NCI-H2107 treated with DMSO at 0.1 percent for 48 hours (cell line): ENCODE measurements around the gene SLC25A26.
"Not testable (repeated sequence)": the region's sequence is repeated elsewhere in the genome, so short reads cannot be mapped to it uniquely, and the experiment has no call there.

Experiments
- DNase-seq: peaks from one replicate; lab custom pipeline; 2025; ENCODE audit not compliant: unreplicated experiment; lab: John Stamatoyannopoulos, UW

SLC25A26 gene

DNA sequence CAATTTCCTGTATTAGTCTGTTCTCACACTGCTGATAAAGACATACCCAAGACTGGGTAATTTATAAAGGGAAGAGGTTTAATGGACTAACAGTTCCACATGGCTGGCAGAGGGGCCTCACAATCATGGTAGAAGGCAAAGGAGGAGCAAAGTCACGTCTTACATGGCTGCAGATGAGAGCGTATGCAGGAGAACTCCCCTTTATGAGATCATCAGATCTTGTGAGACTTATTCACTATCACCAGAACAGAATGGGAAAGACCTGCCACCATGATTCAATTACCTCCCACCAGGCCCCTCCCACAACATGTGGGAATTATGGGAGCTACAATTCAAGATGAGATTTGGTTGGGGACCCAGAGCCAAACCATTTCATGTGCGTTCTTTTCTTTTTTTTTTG is 5.3 kb downstream of the SLC25A26 start:
- DNase-seq: not testable (repeated sequence)

DNA sequence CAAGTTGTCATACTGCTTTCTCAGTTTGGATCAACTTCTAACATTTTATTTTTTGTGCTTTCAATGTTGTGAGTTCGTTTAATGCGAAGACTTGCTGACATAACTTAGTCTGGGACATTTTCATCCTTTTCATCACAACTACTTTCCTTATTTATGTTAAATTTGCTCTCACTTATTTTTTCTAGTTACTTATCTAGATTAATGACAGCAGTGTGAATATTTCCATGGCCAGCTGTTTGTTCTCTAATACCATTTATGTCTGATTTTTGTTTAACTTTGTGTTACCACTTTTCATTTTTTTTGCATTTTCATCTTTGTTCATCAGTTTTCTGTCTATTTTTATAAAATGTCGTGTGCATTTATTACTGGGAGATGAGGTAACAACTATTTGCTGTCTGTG is 6.2 kb downstream of the SLC25A26 start:
- no peak for DNase-seq

DNA sequence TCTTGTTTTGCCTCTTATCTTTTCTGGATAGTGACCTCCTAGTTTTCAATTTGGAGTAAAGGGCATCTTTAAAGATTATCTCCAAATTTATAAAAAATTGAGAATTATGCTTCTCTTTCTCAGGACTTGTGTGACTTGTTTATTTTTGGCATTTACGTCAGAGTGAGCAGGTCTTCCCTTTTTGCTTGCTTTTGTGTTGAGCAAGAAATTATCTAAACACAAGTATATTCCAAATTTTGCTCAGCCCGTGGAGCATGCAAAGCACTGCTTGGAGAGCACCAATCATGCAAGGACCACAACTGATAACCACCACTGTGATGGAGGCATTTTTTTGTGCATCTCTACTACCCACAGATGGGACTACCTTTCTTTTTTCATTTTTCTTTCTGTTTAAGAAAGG is 7.1 kb downstream of the SLC25A26 start:
- no peak for DNase-seq

DNA sequence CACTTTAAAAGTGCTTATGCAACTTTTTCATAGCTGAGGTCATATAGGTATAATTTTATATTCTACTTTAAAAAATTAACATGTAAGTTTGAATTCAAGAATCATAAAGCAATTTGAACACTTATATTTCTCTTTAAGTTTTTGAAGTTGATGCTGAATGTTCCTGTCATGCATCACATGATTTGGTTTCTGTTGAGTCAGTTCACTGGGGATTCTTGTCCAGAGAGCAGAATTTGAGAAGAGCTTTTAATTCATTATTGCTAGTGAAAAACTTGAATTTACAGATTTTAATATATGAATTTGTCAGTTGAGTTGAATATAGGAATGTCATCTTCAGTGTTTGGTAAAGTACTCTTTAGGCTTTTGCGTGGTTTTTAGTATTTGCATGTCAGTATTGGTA is 7.9 kb downstream of the SLC25A26 start:
- DNase-seq: no peak

GRCh38 chr3:66229931-66230330 is 9.1 kb downstream of the SLC25A26 start:
- DNase-seq: no peak

DNA sequence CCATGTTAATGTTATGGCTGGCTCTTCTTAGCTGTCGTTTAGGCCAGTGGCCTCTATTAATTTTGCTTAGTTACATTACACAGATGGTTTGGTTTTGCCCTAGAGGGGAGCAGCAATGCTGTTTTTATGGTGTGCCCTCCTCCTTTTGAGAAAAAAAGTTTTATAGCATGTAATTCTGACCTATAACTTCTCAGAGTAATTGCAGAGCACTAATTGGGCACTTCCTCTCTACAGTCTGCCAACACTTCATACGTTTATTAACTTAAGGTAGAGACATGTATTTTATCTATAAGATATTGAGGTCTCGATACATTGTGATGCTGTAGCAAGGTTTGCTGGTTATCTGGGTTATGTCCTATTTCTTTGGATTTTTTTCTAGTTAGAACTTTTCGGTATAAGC is 12.2 kb downstream of the SLC25A26 start:
- DNase-seq: no peak

- DNase-seq: no peak
These were observed 15.5 kb downstream of the SLC25A26 start for GRCh38 chr3:66236281-66236680.

DNA sequence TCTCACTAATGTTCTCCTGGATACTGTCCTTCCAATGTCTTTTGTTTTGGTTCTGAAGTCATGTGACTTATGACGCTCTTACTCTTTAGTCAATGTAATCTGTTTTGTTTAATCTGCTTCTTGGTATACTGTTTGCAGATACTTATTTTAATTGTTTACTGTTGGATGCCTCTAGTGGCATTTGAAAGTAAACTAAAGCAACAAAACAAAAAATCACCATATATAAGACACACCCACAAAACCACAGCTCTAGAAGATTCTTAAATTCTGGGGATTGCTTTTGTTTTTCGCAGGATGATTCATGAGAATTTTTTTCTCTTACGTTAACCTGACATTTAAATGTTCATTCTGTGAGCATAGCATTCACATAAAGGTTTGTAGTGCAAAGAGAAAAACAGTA is 16.8 kb downstream of the SLC25A26 start:
- DNase-seq: no peak

GRCh38 chr3:66239513-66240123 is 18.8 kb downstream of the SLC25A26 start:
- peak; percentile 81 for DNase-seq

DNA sequence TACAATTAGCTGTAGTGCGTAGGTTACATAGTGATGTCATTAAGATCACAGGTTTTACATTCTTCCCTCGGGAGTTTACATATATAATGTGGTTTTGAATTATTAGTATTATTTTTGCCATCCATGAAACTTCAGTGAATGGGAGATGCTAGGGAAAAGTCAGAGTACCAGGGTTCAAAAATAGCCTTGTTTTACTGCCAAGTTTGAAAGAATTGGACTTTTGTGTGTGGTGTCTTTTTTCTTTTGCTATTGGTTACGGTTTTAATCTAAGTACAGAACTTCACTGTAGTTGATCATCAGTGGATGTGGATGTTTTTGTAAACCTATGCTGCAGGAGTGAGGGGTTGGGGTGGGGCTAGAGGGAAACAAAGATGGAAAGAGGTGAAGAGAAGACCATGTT is 20.7 kb downstream of the SLC25A26 start:
- DNase-seq: no peak

DNA sequence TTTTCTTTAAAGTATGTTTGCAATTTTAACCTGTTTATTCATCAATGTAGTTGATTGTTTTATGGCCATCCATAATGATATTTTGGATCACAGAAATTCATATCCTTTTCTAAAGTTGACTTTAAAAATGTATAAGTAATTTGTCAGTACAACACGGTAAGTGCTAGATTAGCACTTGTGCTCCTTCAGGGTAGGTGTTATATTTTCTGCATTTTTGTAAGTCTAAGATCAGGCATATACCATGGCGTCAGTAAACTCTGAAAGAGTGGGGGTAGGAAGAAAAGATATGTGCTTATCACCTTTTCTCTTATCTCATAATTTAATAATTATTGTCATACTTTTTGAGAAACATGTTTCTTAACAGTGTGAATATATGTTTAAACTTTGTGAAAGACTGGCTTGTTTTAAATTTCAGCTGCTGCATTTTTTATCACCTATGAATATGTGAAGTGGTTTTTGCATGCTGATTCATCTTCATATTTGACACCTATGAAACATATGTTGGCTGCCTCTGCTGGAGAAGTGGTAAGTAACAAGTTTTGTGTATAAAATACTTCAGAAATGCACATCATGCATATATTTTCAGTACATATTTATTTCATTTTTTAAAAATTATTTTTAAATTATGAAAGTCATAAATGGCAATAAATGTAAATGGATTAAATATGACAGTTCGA is 22.1 kb downstream of the SLC25A26 start:
- no peak for DNase-seq

DNA sequence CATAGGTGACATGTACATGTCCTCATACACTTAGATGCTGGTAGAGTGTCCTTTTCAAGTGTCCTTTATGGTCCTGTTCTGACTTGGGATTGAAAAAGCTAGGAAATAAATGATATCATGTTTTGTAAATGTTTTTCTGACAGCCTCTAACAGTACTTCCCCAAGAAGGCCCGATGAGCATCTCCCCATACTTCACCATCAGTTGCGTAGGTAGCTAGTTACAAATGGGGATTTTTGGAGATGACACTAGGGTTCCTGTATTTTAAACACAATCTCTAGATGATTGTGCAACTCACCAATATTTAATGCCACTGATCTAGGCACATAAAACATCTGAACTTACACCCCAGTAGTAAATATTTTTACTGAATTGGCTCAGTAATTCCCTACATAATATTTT is 27.8 kb downstream of the SLC25A26 start:
- DNase-seq: no peak

GRCh38 chr3:66253790-66254620 is 33.2 kb downstream of the SLC25A26 start:
- DNase-seq: no peak

GRCh38 chr3:66255865-66256264 is 35.1 kb downstream of the SLC25A26 start:
- DNase-seq: no peak

DNA sequence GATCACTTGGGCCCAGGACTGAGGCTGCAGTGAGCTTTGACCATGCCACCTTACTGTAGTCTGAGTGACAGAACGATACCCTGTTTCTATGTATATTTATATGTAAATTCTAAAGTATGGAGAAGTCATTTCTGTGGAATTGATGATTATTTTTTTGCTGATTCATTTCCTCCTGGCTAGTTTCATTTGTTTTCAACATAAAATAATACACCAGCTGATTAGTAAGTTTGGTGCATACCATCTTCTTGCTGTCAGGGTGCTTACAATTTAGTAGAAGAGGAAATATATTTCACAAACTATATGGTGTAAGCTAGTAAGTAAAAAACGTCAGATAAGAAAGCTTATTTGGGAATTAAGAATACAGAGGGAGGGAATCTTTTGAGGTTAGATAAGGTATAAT is 36.0 kb downstream of the SLC25A26 start:
- no peak for DNase-seq

GRCh38 chr3:66259566-66260255 is 38.9 kb downstream of the SLC25A26 start:
- no peak for DNase-seq

DNA sequence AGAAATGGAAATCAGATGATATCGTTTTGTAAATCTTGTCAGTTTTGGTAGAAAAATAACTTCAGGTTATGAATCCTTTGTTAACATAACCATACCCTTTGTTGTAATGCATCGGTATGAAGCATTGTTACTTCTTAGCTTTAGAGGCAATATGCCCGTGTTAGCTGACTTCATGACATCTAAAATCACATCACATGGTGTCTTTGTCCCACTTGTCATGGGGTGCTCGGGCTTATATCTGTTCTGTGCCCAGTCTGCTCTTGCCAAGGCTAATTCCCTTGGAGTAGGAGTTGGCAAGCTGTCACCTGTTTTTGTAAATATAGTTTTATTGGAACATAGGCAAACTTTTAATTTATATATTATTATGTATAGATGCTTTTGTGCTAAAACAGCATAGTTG is 39.6 kb downstream of the SLC25A26 start:
- no peak for DNase-seq

- no peak for DNase-seq
These were observed 40.6 kb downstream of the SLC25A26 start for GRCh38 chr3:66261355-66261754.

GRCh38 chr3:66265649-66266048 is 44.8 kb downstream of the SLC25A26 start:
- DNase-seq: no peak

GRCh38 chr3:66266551-66266950 is 45.8 kb downstream of the SLC25A26 start:
- DNase-seq: no peak

DNA sequence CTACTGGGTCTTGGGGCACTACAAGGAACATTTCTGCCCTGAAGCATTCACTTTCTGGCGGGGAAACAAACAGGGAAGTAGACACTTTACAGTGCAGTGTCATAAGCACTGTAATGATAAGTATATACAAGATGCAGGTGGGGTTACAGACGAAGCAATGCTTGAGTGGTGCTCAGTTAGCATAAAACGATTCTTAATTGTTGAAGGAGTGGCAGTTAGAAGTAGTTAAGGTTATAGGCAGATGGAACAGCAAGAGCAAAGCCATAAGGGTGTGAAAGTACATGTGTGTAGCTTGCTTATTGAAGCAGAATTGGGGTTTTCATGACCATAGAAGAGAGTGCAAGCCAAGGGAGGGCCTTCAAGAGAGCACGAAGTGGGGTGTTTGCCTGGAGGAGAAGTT is 46.2 kb downstream of the SLC25A26 start:
- DNase-seq: no peak

GRCh38 chr3:66267906-66268305 is 47.1 kb downstream of the SLC25A26 start:
- no peak for DNase-seq
